ENCODE results near the gene RPA1.

Gene RPA1

DNA sequence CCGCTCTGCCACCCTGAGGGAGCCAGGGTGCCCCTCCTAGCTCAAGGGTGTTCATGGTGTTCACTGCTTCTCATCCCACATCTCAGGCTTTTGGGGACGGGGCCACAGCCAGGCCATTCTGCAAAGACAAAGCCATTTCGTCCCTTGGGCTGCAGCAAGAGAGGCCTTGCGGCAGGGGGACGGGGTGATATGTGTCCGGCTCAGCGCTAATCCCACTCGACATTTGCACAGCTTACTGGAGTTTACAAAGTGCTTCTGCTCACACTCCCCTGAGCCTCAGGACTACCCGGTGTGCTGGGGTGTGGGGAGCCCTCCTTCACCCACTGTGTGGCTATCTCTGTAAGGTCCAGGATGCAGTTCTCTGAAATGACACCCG is 111.0 kb downstream of the RPA1 start:
- H3K4me3 ChIP-seq (ENCODE audit: low read depth, low read length), result no peak overlapping the region
- TF ChIP-seq, protein P1, sequence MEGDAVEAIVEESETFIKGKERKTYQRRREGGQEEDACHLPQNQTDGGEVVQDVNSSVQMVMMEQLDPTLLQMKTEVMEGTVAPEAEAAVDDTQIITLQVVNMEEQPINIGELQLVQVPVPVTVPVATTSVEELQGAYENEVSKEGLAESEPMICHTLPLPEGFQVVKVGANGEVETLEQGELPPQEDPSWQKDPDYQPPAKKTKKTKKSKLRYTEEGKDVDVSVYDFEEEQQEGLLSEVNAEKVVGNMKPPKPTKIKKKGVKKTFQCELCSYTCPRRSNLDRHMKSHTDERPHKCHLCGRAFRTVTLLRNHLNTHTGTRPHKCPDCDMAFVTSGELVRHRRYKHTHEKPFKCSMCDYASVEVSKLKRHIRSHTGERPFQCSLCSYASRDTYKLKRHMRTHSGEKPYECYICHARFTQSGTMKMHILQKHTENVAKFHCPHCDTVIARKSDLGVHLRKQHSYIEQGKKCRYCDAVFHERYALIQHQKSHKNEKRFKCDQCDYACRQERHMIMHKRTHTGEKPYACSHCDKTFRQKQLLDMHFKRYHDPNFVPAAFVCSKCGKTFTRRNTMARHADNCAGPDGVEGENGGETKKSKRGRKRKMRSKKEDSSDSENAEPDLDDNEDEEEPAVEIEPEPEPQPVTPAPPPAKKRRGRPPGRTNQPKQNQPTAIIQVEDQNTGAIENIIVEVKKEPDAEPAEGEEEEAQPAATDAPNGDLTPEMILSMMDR (IDR thresholded peaks at IDR 0.05; ENCODE audit: low read depth, low read length), result no peak

DNA sequence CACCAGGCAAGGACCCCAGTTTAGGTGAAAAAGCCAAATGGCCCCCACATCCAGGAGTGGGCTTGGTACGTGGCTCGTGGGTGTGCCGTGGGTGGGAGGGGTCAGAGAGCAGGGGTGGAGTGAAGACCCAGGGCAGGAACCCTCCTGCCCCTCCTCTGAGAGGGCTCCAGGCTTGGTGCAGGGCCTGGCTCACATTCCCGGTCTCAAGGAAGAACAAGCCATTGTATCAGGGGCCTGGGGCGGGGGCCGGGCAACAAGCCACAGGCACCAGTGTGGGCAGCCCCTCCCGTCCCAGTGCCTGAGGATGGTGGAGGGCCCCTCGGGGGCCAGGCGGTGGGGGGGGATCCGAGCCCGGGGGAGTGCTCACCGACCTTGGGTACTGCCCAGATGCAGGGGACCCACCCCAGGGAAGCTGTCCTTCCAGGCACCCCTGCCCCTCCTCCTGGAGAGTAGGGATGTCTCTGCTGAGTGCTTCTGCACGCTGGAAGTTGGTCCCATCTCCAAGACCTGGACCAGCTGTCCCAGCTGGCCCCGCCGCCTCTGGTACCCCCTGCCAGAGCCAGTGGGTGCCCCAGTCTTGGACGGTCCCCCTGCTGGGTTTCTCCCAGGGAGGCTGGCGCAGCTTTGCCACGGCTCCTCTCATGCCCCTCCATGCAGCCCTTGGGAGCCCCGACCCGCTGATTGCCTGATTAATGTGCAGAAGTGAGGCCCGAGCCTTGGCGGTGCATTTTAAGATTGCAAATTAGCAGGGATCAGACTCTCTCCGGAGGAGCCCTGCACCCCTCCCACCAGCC is 111.7 kb downstream of the RPA1 start:
- TF ChIP-seq, protein P1 (IDR thresholded peaks at IDR 0.05; ENCODE audit: low read depth, low read length), result no peak
- no peak overlapping the region for H3K4me3 ChIP-seq (ENCODE audit: low read depth, low read length)

DNA sequence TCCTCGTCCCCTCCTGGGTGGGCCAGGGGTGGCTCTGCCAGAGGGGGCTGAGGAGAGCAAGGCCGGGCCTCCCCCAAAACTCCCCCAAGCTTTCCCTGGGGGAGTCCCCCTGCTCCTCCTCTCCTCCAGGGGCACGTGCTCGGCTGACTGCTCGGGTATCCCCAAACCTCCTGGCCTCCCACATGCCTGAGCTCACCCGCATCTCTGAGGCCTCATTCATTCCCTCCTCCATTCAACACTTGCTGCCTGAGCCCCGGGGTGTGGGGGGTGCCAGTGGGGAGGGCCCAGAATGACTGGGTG is 112.2 kb downstream of the RPA1 start:
- TF ChIP-seq, protein P1 (IDR thresholded peaks at IDR 0.05; ENCODE audit: low read depth, low read length), result no peak
- no peak overlapping the region for H3K4me3 ChIP-seq (ENCODE audit: low read depth, low read length)

DNA sequence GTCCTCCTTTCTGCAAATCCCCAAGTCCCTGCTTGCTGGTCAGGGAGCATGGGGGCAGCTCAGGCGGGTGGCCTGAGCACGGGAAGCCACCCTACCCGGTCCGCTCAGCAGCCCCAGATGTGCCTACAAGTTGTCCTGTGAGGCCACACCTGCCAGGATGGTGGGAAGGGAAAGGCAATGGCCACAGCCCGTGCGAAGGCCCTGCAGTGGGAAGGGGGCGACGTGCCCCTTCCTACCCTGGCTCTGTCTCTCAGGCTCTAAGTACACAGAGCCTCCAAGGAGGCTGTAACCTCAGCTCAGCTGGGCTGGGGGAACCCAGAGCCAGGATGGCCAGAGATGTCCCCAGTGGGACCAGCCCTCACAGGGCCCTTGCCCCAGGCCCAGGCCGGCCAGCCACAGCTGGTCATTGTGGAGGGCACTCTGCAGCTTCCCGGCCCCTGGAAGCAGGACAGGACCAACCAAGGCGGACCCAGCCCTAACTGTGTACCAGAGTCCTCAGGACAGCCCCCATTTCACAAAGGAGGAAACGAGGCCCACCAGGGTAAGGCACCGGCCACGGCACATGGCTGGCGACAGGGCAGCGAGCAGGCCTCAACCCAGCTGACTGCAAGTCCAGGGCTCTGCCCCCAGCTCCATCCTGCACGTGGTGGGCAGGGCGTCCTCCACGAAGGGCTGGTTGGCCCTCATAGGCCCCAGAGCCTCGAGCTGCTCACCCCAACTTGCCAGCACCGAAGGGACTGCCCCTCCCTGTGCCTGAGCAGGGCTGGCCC is 113.0 kb downstream of the RPA1 start:
- no peak overlapping the region for H3K4me3 ChIP-seq (ENCODE audit: low read depth, low read length)

DNA sequence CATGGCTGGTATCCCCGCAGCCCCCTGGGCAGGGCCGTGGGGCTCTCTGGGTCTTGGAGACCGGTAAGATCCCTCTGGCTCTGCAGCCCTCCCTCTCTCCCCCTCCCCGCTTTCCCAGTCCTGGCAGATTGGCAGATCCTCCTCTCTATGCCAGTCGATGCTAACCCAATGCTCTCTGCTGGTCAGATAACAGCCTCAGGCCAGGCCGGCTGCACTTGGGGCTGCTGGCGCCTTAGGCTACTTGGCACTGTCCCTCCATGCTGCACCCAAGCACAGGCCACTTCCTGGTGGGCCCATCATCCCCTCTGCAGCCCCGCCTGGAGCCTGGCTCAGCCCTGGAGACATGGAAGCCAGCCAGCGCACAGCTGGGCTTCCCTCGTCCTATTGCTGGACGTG is 113.6 kb downstream of the RPA1 start:
- no peak overlapping the region for H3K4me3 ChIP-seq (ENCODE audit: low read depth, low read length)
- TF ChIP-seq, protein P1 (IDR thresholded peaks at IDR 0.05; ENCODE audit: low read depth, low read length), result no peak

More for the DNA sequence above, 113.0 kb downstream of the RPA1 start:
- TF ChIP-seq, protein P1 (IDR thresholded peaks at IDR 0.05; ENCODE audit: low read depth, low read length), result no peak

DNA sequence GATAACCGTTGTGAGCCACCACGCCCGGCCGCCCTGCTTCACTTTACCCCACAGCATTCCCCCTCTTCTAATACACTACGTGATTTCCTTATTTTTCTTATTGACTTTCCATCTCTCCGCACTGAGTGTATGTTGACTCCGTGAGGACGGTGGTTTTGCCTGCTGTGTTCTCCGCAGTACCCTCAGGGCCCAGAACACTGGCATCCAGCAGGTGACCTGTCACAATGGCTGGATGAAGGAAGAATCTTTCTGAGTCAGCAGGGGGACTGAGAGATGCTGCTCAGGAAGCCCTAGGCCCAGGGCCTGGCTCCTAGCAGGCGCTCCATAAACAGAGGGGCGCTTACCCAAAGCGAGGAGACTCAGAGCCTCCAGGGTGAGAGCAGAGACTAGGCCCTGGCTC is 115.8 kb downstream of the RPA1 start:
- TF ChIP-seq, protein P1 (IDR thresholded peaks at IDR 0.05; ENCODE audit: low read depth, low read length), result no peak
- no peak overlapping the region for H3K4me3 ChIP-seq (ENCODE audit: low read depth, low read length)
